Islet precursor cell (in vitro differentiated cells): ENCODE data around the gene KIZ.
"Not testable (repeated sequence)": the region's sequence is repeated elsewhere in the genome, so short reads cannot be mapped to it uniquely, and the experiment has no call there.

ENCODE experiments used
- DNase-seq: peaks from one replicate; pipeline ENCODE4 v3.0.0-alpha.2; 2018

The KIZ gene

DNA sequence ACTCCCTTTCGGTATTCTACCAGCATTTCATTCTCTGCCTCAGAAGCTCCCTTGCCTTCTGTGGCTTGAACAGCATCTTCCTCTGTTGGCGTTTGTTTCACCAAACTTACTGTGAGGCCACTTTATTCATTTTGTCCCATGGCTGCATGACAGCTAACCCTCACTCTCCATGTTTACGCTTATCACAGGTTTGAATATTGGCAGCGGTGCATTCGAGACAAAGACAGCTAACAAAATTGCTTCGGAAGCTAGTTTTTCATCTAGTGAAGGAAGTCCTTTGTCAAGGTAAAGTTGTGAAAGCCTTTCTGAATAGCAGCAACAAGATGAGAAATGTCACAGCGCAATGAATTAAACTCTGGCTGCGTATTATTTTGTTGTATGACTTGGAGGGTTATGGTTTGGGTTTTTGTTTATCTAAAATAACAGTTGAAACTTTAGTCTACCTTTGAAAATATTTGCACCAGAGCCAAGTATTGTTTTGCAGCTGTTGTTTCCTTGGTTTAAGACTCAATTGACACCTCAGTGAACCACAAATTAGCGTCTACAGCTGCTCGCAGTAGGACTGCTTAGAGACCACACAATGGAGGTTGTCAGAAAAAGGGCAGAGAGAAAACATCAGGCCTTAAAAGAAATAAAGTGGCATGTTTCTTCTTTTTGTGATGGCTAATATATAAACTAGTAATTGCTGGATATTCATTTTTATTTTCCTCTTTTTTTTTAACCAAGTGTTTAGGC lies 106.8 kb downstream of the KIZ start:
- DNase-seq, result no peak

GRCh38 chr20:21234324-21234723 lies 108.4 kb downstream of the KIZ start:
- no peak for DNase-seq

DNA sequence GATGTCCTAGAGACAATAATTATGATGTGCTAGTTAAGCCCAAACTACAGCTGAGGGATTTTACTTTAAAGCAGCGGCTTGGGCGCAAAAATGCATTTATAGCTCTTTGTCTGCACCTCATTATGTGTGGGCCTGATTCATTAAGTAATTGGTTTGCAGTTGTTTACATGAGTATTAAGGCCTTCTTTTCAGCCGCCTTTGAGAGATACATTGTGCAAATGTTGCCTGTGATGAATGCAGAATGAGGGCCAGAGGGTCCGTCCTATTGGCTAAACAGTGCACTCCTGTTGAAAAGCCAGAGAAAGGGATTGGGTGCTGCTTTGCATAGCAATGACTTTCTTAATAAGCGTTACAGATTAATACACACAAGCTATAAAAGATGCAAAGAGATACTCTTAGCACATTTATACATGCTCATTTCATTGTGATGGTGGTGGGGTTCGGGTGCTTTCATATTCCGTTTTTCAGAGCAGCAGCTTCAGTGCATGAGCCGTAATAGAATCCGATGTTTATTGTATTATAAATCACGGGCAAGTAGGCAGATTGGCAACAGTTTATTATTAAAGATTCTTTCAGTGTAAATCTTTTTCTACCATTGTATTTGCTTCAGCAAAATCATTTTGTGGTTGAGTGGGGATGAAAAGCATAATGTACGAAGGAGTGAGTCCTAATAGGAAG lies 109.1 kb downstream of the KIZ start:
- no peak for DNase-seq

- peak; percentile 65 for DNase-seq
Observed at GRCh38 chr20:21235484-21236445, 109.9 kb downstream of the KIZ start.

DNA sequence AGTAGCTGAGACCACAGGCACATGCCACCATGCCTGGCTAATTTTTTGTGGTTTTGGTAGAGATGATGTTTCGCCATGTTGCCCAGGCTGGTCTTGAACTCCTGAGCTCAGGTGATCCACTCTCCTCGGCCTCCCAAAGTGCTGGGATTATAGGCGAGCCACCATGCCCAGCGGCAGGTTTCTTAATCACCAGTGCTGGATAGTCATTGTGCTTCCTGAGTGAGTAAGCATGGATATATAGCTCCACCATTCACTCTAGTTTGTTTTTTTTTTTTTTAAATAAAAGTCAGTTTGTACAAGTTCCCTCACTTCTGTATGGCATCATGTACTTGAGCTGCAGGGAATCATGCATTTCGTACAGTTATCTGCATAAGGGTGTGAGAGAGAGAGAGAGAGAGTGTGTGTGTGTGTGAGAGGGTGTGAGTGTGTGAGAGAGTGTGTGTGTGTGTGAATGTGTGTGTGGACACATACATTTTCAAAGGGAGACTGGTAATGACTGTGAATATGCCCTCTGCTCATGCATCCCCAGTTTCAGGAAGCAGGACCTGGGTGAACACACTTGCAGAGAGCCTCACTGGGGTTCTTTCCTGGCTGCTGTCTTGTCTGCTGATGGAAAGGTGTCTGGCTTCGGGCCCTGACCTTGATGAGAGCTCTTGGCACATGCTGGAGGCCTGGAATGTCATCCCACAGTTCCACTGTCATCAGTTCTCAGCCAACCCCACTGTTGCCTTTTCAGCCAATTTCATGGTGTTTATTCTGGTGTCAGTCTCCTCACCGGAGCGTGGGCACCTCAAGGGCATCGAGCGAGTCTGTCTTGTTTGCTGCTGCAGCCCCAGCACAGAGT lies 112.3 kb downstream of the KIZ start:
- DNase-seq, result no peak

DNA sequence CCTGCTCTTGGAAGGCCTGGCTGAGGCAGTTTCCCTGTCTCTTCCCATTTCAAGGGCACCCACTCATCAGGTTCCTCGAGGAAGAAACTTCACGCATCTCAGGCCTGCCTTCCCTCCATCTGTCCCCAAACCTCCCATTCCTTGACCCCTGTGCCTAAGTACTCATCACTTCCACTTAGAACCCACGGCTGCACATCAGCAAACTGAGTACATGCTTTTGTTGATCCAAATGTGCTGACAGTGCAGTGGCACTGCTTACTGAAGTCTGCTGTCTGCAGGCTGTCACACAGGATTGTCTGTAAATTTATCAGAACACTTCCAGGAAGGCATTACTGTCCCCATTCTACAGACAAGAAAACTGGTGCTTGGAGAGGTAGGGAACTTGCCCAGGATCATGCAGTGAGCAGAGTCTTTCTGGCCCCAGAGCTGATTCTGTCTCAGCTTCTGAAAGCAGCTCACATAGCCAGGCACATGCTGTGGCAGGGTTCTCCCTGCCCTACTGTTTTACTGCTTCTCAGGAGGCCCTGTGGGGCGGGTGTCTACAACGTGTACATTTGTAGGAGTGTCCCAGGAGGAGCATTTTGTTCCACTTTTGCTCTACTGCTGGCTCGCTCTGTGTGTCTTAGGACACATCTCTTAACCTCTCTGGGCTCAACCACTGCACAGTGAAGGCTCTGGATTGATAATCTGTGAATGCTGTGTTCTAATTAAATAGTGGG lies 113.1 kb downstream of the KIZ start:
- DNase-seq, result no peak

- DNase-seq, result no peak
Observed at GRCh38 chr20:21240394-21240793, 114.5 kb downstream of the KIZ start.

GRCh38 chr20:21241406-21241805 lies 115.5 kb downstream of the KIZ start:
- no peak for DNase-seq

GRCh38 chr20:21243811-21244210 lies 117.9 kb downstream of the KIZ start:
- no peak for DNase-seq

DNA sequence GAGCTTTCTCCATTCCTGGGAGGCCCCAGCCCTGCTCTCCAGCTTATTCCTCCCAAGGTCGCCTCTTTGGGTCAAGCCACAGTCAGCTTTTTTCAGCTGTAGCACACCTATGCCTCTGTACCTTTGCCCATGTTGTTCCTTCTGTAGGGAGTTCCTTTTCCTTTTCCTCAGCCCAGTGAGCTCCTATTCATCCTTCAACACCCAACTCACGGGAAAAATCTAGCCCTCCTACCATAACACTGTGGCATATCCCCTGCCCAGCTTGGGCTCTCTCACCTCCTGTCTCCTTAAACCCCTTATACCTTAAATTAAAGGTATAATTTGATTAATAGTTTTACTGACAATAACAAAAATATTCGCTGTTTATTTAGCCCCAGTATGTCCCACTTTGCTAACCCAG lies 118.9 kb downstream of the KIZ start:
- no peak for DNase-seq

- no peak for DNase-seq
Observed at GRCh38 chr20:21246161-21246560, 120.3 kb downstream of the KIZ start.

DNA sequence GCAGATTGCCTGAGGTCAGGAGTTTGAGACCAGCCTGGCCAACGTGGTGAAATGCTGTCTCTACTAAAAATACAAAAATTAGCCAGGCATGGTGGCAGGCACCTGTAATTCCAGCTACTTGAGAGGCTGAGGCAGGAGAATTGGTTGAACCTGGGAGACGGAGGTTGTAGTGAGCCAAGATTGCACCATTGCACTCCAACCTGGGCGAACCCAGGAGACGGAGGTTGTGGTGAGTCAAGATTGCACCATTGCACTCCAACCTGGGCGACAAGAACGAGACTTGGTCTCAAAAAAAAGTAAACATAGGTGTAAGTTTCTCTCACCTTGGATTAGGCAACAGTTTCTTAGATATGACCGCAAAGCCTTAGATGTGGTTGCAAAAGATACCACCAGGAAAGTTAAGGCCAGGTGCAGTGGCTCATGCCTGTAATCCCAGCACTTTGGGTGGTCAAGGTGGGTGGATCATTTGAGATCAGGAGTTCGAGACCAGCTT lies 121.8 kb downstream of the KIZ start:
- not testable (repeated sequence) for DNase-seq

- DNase-seq, result no peak
Observed at GRCh38 chr20:21251278-21251677, 125.4 kb downstream of the KIZ start.

- no peak for DNase-seq
Observed at GRCh38 chr20:21257192-21257591, 131.3 kb downstream of the KIZ start.

- no peak for DNase-seq
Observed at GRCh38 chr20:21258411-21258810, 132.5 kb downstream of the KIZ start.

DNA sequence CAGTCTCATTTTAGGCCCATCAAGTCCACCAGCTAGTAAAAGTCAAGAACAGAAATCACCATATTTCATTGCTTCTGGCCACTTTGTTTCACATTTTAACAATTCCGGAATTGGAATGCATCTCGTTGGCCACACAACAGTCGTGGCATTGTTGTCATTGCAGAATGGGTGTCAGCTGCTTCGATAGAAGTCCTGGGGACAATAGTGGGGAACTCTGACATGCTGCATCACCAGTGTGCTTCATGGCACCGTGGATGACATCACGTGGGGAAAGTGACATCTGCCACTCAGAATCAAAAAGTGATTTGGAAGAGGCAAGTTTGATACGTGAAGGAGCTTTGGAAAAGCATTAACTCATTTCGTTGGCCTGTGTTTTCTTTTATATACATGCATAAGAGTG lies 133.5 kb downstream of the KIZ start:
- no peak for DNase-seq

- no peak for DNase-seq
Observed at GRCh38 chr20:21262812-21263211, 136.9 kb downstream of the KIZ start.

- DNase-seq, result no peak
Observed at GRCh38 chr20:21265261-21266190, 139.6 kb downstream of the KIZ start.

DNA sequence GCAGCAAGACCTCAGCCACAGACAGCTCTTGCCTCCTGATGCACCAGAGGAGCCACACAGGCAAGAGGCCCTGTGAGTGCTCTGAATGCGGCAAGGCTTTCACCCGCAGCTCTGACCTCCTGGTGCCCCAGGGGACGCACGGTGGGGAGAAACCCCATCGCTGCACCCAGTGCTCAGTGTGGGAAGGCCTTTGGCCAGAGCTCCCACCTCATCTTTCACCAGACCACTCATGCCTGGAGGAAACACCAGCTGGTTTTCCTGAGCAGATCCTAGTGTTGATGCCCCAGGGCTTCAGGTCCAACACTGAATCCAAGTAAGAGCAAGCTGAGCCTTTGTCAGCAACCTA lies 140.3 kb downstream of the KIZ start:
- no peak for DNase-seq

DNA sequence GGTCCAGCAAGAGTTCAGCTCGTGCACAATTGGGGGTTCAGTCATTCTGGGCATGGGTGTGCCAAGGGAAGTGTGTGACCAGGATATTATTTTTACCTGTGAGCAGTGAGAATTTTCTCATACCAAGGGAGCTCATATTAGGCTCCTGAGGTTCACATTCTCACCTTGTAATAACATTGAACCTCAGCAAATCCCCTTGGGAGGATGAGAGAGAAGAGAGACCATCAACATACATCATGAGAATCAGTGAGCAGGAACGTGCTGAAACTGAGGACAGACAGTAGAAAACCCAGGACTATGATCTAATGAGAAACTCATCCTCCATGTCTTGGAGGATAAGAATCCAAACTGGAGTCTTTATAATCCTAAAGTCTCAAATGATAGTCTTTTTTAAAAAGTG lies 143.9 kb downstream of the KIZ start:
- no peak for DNase-seq

DNA sequence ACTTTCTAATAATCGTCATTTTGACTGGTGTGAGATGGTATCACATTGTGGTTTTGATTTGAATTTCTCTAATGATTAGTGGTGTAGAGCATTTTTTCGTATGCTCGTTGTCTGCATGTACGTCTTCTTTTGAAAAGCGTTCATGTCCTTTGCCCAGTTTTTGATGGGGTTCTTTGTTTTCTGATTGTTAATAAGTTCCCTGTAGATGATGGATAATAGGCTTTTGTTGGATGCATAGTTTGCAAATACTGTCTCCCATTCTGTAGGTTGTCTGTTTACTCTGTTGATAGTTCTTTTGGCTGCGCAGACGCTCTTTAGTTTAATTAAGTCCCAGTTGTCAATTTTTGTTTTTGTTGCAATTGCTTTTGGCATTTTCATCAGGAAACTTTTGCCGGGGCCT lies 144.9 kb downstream of the KIZ start:
- DNase-seq, result no peak
